Measurements from ENCODE around the gene SLC35E1. TPM values are rescaled to one million over a fixed set of nuclear protein-coding genes. Genes with fewer than 3 reads are reported as not detected.

SLC35E1 gene
- total RNA-seq, 1 experiment from 2014 or later, result 43.5 TPM

- DNase-seq (ENCODE audit: low read depth, low spot score) (no peak), ATAC-seq (no peak)
- ChIA-PET CTCF (no interaction called here), POLR2A (interaction anchor here (0.6 kb wide), 1 partner anchor 65 kb away, joined by 4 read pairs; no protein-coding TSS in a partner anchor)
- in situ Hi-C loops (cut with HindIII; ENCODE audit: low pct_unique_long_range_greater_than_20kb, low sequenced_read_pairs) (no loop called here), intact Hi-C loops (cut with micrococcal nuclease; ENCODE audit: unreplicated experiment) (no loop called here)
- Histone ChIP-seq H3K36me3 (ENCODE audit: control insufficient read depth, insufficient read depth, low read length) (no peaks in the 10 kb centered on the region), H3K4me1 (ENCODE audit: control insufficient read depth, insufficient read depth, low read length) (peaks cover 43% of the 10 kb centered on the region), H3K4me3 (ENCODE audit: low read depth in 2 of 2, low read length in 2 of 2) (no peak overlapping the region), H3K27me3 (ENCODE audit: control insufficient read depth, insufficient read depth, low read length) (no peaks in the 10 kb centered on the region), H3K9me3 (ENCODE audit: control insufficient read depth, insufficient read depth, low read depth, low read length) (no peaks in the 10 kb centered on the region), H3K27ac (ENCODE audit: low read length) (no peak overlapping the region)
- no TSS peak for BruUV-seq (replicated peaks)
- no peak for TF ChIP-seq REST (IDR thresholded peaks at IDR 0.05; ENCODE audit: insufficient read depth in 1 of 2, low read depth in 2 of 2, low read length in 1 of 2)
- no peak for TF ChIP-seq SIN3A (IDR thresholded peaks at IDR 0.05; ENCODE audit: borderline replicate concordance, insufficient read depth, low read depth, low read length)
- no peak for TF ChIP-seq POLR2AphosphoS5 (IDR thresholded peaks at IDR 0.05; ENCODE audit: low read depth, low read length)
These were observed 10.5 kb upstream of the SLC35E1 start for GRCh38 chr19:16582486-16583261.

DNA sequence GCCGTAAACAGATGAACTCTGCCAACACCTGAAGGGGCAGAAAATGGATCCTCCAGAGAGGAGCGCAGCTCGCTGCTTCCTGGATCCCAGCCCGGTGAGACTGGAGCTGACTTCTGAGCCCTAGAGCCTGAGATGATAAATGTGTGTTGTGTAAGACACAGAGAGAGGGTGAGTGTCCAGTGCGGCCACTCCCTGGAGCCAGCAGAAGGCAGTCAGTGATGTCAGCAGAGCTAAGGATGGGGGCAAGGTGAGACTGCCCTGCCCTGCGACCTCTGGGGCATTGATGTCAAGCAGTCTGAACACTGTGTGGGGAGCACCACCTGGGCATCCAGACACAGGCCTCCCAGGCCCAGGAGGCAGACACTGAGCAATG is 9.7 kb upstream of the SLC35E1 start:
- BruUV-seq (replicated peaks), result no TSS peak
- Histone ChIP-seq H3K4me1 (ENCODE audit: control insufficient read depth, insufficient read depth, low read length) (peaks cover 38% of the 10 kb centered on the region), H3K9me3 (ENCODE audit: control insufficient read depth, insufficient read depth, low read depth, low read length) (no peaks in the 10 kb centered on the region), H3K27ac (ENCODE audit: low read length) (no peak overlapping the region; the same call in 1 of the 2 replicates), H3K36me3 (ENCODE audit: control insufficient read depth, insufficient read depth, low read length) (no peaks in the 10 kb centered on the region), H3K27me3 (ENCODE audit: control insufficient read depth, insufficient read depth, low read length) (no peaks in the 10 kb centered on the region), H3K4me3 (ENCODE audit: low read depth in 2 of 2, low read length in 2 of 2) (no peak overlapping the region)
- intact Hi-C loops (cut with micrococcal nuclease; ENCODE audit: unreplicated experiment), result no loop called here
- DNase-seq (ENCODE audit: low read depth, low spot score) (no peak), ATAC-seq (no peak)
- ChIA-PET CTCF (interaction anchor here (0.6 kb wide), 1 partner anchor 225 kb away, joined by 3 read pairs; no protein-coding TSS in a partner anchor), POLR2A (no interaction called here)
- TF ChIP-seq, protein P1, sequence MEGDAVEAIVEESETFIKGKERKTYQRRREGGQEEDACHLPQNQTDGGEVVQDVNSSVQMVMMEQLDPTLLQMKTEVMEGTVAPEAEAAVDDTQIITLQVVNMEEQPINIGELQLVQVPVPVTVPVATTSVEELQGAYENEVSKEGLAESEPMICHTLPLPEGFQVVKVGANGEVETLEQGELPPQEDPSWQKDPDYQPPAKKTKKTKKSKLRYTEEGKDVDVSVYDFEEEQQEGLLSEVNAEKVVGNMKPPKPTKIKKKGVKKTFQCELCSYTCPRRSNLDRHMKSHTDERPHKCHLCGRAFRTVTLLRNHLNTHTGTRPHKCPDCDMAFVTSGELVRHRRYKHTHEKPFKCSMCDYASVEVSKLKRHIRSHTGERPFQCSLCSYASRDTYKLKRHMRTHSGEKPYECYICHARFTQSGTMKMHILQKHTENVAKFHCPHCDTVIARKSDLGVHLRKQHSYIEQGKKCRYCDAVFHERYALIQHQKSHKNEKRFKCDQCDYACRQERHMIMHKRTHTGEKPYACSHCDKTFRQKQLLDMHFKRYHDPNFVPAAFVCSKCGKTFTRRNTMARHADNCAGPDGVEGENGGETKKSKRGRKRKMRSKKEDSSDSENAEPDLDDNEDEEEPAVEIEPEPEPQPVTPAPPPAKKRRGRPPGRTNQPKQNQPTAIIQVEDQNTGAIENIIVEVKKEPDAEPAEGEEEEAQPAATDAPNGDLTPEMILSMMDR (IDR thresholded peaks at IDR 0.05), result no peak
- no peak for TF ChIP-seq SIN3A (IDR thresholded peaks at IDR 0.05; ENCODE audit: borderline replicate concordance, insufficient read depth, low read depth, low read length)
- no peak for TF ChIP-seq POLR2AphosphoS5 (IDR thresholded peaks at IDR 0.05; ENCODE audit: low read depth, low read length)
- TF ChIP-seq REST (IDR thresholded peaks at IDR 0.05; ENCODE audit: insufficient read depth in 1 of 2, low read depth in 2 of 2, low read length in 1 of 2), result no peak
- no peak for TF ChIP-seq TCF7L2 (IDR thresholded peaks at IDR 0.05; ENCODE audit: low read depth, low read length)
- in situ Hi-C loops (cut with HindIII; ENCODE audit: low pct_unique_long_range_greater_than_20kb, low sequenced_read_pairs), result no loop called here
